GM12878 (cell line): Measurements from ENCODE around the gene WDR75. TPM values are rescaled to one million over a fixed set of nuclear protein-coding genes. Genes with fewer than 3 reads are reported as not detected.

Experiments
- ATAC-seq: fragments of 200-7000 bp; cut with Tn5 transposase; 3 replicates; pipeline ENCODE4 v1.9.1; 2020; ENCODE audit warnings: mild to moderate bottlenecking, moderate library complexity
- BruUV-seq: library from RNA; stranded (reverse); fragments of 400-500 nt; replicated peaks from 2 replicates; lab custom pipeline; 2021; lab: Mats Ljungman, UMichigan
- CTCF ChIA-PET: fragments of 300-600 bp; sonication (Branson Sonifier 250); formaldehyde crosslinking; extraction: SDS; loops from one replicate; lab custom pipeline; 2021; ENCODE audit warnings: inconsistent platforms; lab: Yijun Ruan, JAX
- POLR2A ChIA-PET: fragments of 350-600 bp; formaldehyde crosslinking; extraction: SDS; loops from one replicate; lab custom pipeline; 2021; ENCODE audit warnings: inconsistent platforms; lab: Charles Lee
- RAD21 ChIA-PET: fragments of 300-600 bp; sonication (Branson Sonifier 250); formaldehyde crosslinking; loops from one replicate; lab custom pipeline; 2023; ENCODE audit warnings: antibody characterized with exemption; ENCODE audit not compliant: unreplicated experiment; lab: Charles Lee
- SMC1A ChIA-PET: fragments of 300-600 bp; sonication (Branson Sonifier 250); formaldehyde crosslinking; loops from one replicate; lab custom pipeline; 2023; ENCODE audit not compliant: unreplicated experiment, uncharacterized antibody; lab: Charles Lee
- DNase-seq: peaks from one replicate; pipeline ENCODE4 v3.0.0-alpha.2; 2011; ENCODE audit warnings: low read depth, low spot score
- FAIRE-seq: peaks from 3 replicates; lab custom pipeline; 2011; peaks lifted over from hg19 to GRCh38; lab: Jason Lieb, UNC
- H2AFZ ChIP-seq: 2 replicates; pipeline ENCODE4 v1.6.0; 2011; ENCODE audit warnings: low read depth, low read length, control low read depth; ENCODE audit not compliant: control insufficient read depth
- H3K27ac ChIP-seq: 2 replicates; pipeline ENCODE4 v1.5.1; 2011; ENCODE audit warnings: control low read depth; ENCODE audit not compliant: control insufficient read depth, insufficient read depth
- H3K27me3 ChIP-seq, 2 experiments: replicated peaks in 1 of 2; 2 replicates each; pipeline versions ENCODE4 v1.6.0 to v1.6.1; 2011; ENCODE audit warnings: low read length in 1 of 2; ENCODE audit not compliant: control insufficient read depth in 2 of 2, insufficient read depth in 2 of 2
- H3K36me3 ChIP-seq, 2 experiments: 2 replicates each; pipeline ENCODE4 v1.5.1; 2011; ENCODE audit warnings: low read length in 1 of 2; ENCODE audit not compliant: control insufficient read depth in 2 of 2, insufficient read depth in 2 of 2
- H3K4me1 ChIP-seq: 2 replicates; pipeline ENCODE4 v1.6.1; 2011; ENCODE audit warnings: mild to moderate bottlenecking, low read length, moderate library complexity, mixed read lengths; ENCODE audit not compliant: control insufficient read depth, insufficient read depth
- H3K4me2 ChIP-seq: 2 replicates; pipeline ENCODE4 v1.6.0; 2011; ENCODE audit warnings: control low read depth; ENCODE audit not compliant: control insufficient read depth, insufficient read depth
- H3K4me3 ChIP-seq: fragments of 200-600 bp; sonication (generic); 2 replicates; pipeline ENCODE4 v1.5.1; 2016
- H3K79me2 ChIP-seq: 2 replicates; pipeline ENCODE4 v1.6.0; 2011; ENCODE audit warnings: low read length; ENCODE audit not compliant: control insufficient read depth, insufficient read depth
- H3K9ac ChIP-seq: 2 replicates; pipeline ENCODE4 v1.8.0; 2011; ENCODE audit warnings: low read length, control low read depth, mixed read lengths; ENCODE audit not compliant: control insufficient read depth, insufficient read depth
- H3K9me3 ChIP-seq: replicated peaks from 3 replicates; pipeline ENCODE4 v1.5.1; 2011; ENCODE audit warnings: mild to moderate bottlenecking, low read length; ENCODE audit not compliant: control insufficient read depth, insufficient read depth
- H4K20me1 ChIP-seq: 2 replicates; pipeline ENCODE4 v1.6.0; 2011; ENCODE audit not compliant: control insufficient read depth, insufficient read depth
- ATF7 ChIP-seq: fragments of 450-650 bp; IDR thresholded peaks from 2 replicates; pipeline ENCODE4 v1.6.1; 2016; ENCODE audit warnings: low read depth, mild to moderate bottlenecking
- CBX5 ChIP-seq: sonication (generic); IDR thresholded peaks from 2 replicates; pipeline ENCODE4 v1.6.1; 2016; ENCODE audit warnings: low read depth, moderate library complexity, mild to moderate bottlenecking, inconsistent platforms
- EP300 ChIP-seq, 2 experiments: fragments of 150-350 bp in 1 of 2; IDR thresholded peaks; 2 replicates each; pipeline ENCODE4 v1.6.1; 2011 to 2012; ENCODE audit warnings: low read depth in 2 of 2, low read length in 2 of 2, borderline replicate concordance in 1 of 2, improper control_type of control experiment in 1 of 2, inconsistent platforms in 1 of 2; ENCODE audit not compliant: control insufficient read depth in 1 of 2
- EZH2 ChIP-seq: IDR thresholded peaks from 2 replicates; pipeline ENCODE4 v1.6.1; 2012; ENCODE audit warnings: low read depth, mild to moderate bottlenecking, control low read depth, inconsistent platforms, low read length, borderline replicate concordance; ENCODE audit not compliant: control insufficient read depth
- KAT2A ChIP-seq: conservative IDR thresholded peaks from 2 replicates; pipeline ENCODE4 v1.6.1; 2011; ENCODE audit warnings: low read depth, low read length; ENCODE audit not compliant: control insufficient read depth
- NFYA ChIP-seq: IDR thresholded peaks from 2 replicates; pipeline ENCODE4 v1.6.1; 2011; ENCODE audit warnings: low read depth, mild to moderate bottlenecking, low read length, improper control_type of control experiment, borderline replicate concordance
- RB1 ChIP-seq: fragments of 450-650 bp; formaldehyde crosslinking; IDR thresholded peaks from 2 replicates; pipeline ENCODE4 v1.6.1; 2017; ENCODE audit warnings: mild to moderate bottlenecking, borderline replicate concordance
- SMAD1 ChIP-seq: fragments of 450-650 bp; IDR thresholded peaks from 2 replicates; pipeline ENCODE4 v1.6.1; 2018; ENCODE audit warnings: mild to moderate bottlenecking, low read depth; ENCODE audit not compliant: partially characterized antibody
- SMC3 ChIP-seq: IDR thresholded peaks from 2 replicates; pipeline ENCODE4 v1.6.1; 2011; ENCODE audit warnings: low read length, improper control_type of control experiment, borderline replicate concordance
- SREBF2 ChIP-seq: IDR thresholded peaks from 2 replicates; pipeline ENCODE4 v1.6.1; 2012; ENCODE audit warnings: mild to moderate bottlenecking, low read length
- ZNF207 ChIP-seq: fragments of 450-650 bp; IDR thresholded peaks from 2 replicates; pipeline ENCODE4 v1.6.1; 2014; ENCODE audit warnings: antibody characterized with exemption, mild to moderate bottlenecking, borderline replicate concordance
- ZZZ3 ChIP-seq: IDR thresholded peaks from 2 replicates; pipeline ENCODE4 v1.6.1; 2011; ENCODE audit warnings: low read depth; ENCODE audit not compliant: control insufficient read depth, insufficient read length
- WGBS: methylation state at CpG from one replicate; pipeline ENCODE4 v1.1.6; 2016; ENCODE audit warnings: low lambda C conversion rate; ENCODE audit not compliant: insufficient replicate concordance, insufficient coverage; ENCODE audit errors: missing lambda C conversion rate; 5-methylcytosine and 5-hydroxymethylcytosine counted together
- in situ Hi-C: fragments of 300-500 bp; cut with MboI; formaldehyde crosslinking; loops from 9 replicates; pipeline ENCODE4 v1.14.3; 2018; ENCODE audit warnings: mixed read lengths
- intact Hi-C: fragments of 100-400 bp; cut with micrococcal nuclease; formaldehyde crosslinking; loops from one replicate; pipeline ENCODE4 v1.14.2; 2022; ENCODE audit not compliant: unreplicated experiment
- polyA plus RNA-seq, 11 experiments: library from polyadenylated mRNA; depleted of rRNA in 4 of 11; unstranded in 6 of 11; stranded (reverse) in 5 of 11; fragments of >200 nt; fragmentation: Nextera tagmentation in 4 of 11; fragmentation: Illumina TruSeq in 1 of 11; extraction: Ambion mirVana in 4 of 11; extraction: Trizol in 1 of 11; gene quantifications; 1 replicate in 1 of 11; 2 replicates in 10 of 11; pipeline versions ENCODE4 v1.2.1 to v1.2.3, GENCODE V29; 2011 to 2016; ENCODE audit warnings: inconsistent platforms in 2 of 11, missing spikeins in 2 of 11, low read depth in 1 of 11
- total RNA-seq, 4 experiments: library from RNA; depleted of rRNA in 3 of 4; stranded (reverse); fragments of >200 nt in 3 of 4; fragmentation: Illumina TruSeq in 1 of 4; extraction: Trizol in 1 of 4; gene quantifications; 2 replicates each; pipeline versions ENCODE4 v1.2.1 to v1.2.3, GENCODE V29; 2013 to 2021
- TF ChIP-seq, protein P1 (sequence below): fragments of 450-650 bp; IDR thresholded peaks from 2 replicates; pipeline ENCODE4 v1.6.1; 2018; ENCODE audit warnings: borderline replicate concordance, mild to moderate bottlenecking; ENCODE audit not compliant: partially characterized antibody

The WDR75 gene
- total and polyA plus RNA-seq, 10 of the 15 experiments (the other 5 are each of a cell fraction or from before 2014, with no cell fraction given): 53.1 to 98.5 (median 71.5) TPM

DNA sequence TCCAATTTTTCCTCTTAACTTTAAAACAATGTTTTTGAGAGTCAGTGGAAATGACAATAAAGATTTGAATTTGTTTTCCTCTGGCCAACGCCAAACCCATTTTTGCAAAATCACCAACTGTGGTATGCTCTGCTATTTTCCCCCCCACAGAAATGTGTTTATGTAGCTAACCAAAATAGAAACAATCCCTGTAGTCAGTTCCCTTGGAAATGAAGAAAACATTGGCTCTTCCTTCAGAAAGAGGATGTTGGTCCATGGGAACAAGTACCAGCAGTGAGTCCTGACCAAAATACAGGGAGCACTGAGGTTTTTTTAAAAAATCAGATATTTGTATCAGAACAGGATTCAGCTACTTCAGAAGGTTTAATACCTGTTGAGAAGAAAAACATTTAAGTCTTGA lies 74.0 kb downstream of the WDR75 start:
- no TSS peak for BruUV-seq
- DNase-seq (no peak), FAIRE-seq (no peak), ATAC-seq (no peak)
- Histone ChIP-seq H3K4me2 (no peak overlapping the region), H3K4me1 (no peaks in the 10 kb centered on the region), H3K4me3 (no peak overlapping the region), H3K36me3 (no peaks in the 10 kb centered on the region), H3K9me3 (no peaks in the 10 kb centered on the region), H3K9ac (no peak overlapping the region), H4K20me1 (no peaks in the 10 kb centered on the region), H3K27ac (no peak overlapping the region), H3K79me2 (no peaks in the 10 kb centered on the region), H2AFZ (no peak overlapping the region), H3K27me3 (no peaks in the 10 kb centered on the region; a peak in 1 of 4 replicates)
- TF ChIP-seq SMAD1 (no peak), CBX5 (no peak), ATF7 (no peak), NFYA (no peak), RB1 (no peak), SREBF2 (no peak), ZNF207 (no peak), SMC3 (no peak), EZH2 (no peak), EP300 (IDR thresholded peaks at IDR 0.05; ENCODE audit: borderline replicate concordance in 1 of 2, control insufficient read depth in 1 of 2, low read depth in 2 of 2, low read length in 2 of 2) (no peak), KAT2A (no peak), ZZZ3 (no peak)
- TF ChIP-seq, protein P1, sequence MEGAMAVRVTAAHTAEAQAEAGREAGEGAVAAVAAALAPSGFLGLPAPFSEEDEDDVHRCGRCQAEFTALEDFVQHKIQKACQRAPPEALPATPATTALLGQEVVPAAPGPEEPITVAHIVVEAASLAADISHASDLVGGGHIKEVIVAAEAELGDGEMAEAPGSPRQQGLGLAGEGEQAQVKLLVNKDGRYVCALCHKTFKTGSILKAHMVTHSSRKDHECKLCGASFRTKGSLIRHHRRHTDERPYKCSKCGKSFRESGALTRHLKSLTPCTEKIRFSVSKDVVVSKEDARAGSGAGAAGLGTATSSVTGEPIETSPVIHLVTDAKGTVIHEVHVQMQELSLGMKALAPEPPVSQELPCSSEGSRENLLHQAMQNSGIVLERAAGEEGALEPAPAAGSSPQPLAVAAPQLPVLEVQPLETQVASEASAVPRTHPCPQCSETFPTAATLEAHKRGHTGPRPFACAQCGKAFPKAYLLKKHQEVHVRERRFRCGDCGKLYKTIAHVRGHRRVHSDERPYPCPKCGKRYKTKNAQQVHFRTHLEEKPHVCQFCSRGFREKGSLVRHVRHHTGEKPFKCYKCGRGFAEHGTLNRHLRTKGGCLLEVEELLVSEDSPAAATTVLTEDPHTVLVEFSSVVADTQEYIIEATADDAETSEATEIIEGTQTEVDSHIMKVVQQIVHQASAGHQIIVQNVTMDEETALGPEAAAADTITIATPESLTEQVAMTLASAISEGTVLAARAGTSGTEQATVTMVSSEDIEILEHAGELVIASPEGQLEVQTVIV: no peak
- intact Hi-C loops: no loop called here
- POLR2A ChIA-PET: no interaction called here
- RAD21 ChIA-PET: no interaction called here
- CTCF ChIA-PET: no interaction called here
- 5% methylated on average over 1 of the region's 1 CpG for WGBS
- SMC1A ChIA-PET: no interaction called here
- in situ Hi-C loops: no loop called here
